NT2/D1 (cell line): ENCODE measurements around the gene RAB11A.

Source experiments
- SUZ12 ChIP-seq: IDR thresholded peaks from 2 replicates; pipeline ENCODE4 v1.6.1; 2011; ENCODE audit not compliant: insufficient read length, insufficient read depth; ENCODE audit errors: extremely low read depth
- YY1 ChIP-seq: IDR thresholded peaks from 2 replicates; pipeline ENCODE4 v1.6.1; 2011; ENCODE audit not compliant: insufficient read length, insufficient read depth

GRCh38 chr15:65836665-65837064, 32.6 kb upstream of the RAB11A start:
- no peak for TF ChIP-seq YY1
- TF ChIP-seq SUZ12 = no peak
